ENCODE data around the gene CACNA1E.

The CACNA1E gene

GRCh38 chr1:181483285-181484195 is at the start of gene CACNA1E:
CACNA1E (plus strand) TSS chr1:181483517; CDS start chr1:181483745, 228 bp downstream.
- DNase-seq, result no peak

- DNase-seq, result no peak
Measured at GRCh38 chr1:181433931-181434330, 49.4 kb upstream of the CACNA1E start.

DNA sequence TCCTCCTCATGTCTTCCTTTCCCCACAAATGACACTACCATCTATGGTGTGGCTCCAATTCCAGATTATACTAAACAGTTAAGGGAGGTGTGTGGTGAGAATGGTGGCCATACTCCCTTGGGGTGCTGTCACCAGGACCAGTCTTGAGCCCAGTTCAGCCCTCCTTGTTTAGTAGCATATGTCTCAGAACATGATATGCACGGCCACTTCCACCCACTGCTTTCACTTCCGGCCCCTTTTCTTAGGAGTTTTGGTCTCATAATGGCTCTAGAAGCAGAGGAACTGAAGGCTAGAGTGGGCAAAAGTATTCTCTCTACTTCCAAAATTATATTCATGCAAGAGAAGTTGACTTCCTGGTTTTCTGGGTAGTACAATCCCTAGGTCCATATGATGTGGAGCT is 45.3 kb upstream of the CACNA1E start:
- no peak for DNase-seq

DNA sequence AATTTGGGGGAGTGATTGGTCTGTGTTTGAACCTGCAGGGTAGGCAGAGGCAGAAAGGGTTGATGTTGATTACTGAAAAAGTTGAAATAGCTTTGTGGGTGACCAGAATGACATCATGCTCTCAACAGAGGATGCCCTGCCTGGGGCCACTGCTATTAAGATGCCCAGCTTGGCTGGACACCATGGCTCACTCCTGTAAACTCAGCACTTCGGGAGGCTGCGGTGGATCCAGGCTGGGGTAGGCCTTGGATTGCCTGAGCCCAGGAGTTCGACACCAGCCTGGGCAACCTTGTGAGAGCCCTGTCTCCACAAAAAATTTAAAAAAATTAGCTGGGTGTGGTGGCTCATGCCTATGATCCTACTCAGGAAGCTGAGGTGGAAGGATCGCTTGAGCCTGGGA is 42.8 kb upstream of the CACNA1E start:
- DNase-seq, result no peak

GRCh38 chr1:181442181-181442525 is 41.2 kb upstream of the CACNA1E start:
- DNase-seq, result no peak

DNA sequence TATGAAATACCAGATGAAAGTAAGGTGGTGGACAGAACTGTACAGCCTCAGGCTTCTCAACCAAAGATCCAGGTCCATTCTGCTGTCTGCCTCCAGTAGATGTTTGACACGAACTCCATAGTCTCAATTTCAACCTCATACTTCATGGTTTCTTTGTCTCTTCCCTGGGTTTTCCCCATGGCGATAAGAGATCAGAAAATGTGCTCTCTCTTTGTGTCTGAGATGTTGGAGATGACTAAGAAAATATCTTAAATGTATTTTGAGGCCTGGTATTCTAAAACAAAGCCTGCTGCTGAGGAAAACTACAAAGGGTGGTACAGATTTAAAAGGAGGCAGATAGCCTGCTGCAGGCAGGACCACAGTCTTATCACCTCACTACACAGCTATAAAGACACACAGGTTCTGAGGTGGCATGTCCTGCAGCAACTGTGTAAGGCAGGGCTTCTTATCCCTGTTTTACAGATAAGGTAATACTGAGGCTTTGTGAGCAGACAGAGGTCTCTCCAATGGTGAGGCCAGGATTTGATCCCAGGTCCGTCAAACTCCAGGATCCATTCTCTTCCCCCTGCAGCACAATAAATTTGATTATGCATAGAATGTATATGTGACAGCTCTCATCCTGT is 40.0 kb upstream of the CACNA1E start:
- DNase-seq, result no peak

GRCh38 chr1:181445436-181445835 is 37.9 kb upstream of the CACNA1E start:
- DNase-seq, result no peak

- DNase-seq, result no peak
Measured at GRCh38 chr1:181448461-181448860, 34.9 kb upstream of the CACNA1E start.

GRCh38 chr1:181451661-181452230 is 31.6 kb upstream of the CACNA1E start:
- DNase-seq, result no peak

DNA sequence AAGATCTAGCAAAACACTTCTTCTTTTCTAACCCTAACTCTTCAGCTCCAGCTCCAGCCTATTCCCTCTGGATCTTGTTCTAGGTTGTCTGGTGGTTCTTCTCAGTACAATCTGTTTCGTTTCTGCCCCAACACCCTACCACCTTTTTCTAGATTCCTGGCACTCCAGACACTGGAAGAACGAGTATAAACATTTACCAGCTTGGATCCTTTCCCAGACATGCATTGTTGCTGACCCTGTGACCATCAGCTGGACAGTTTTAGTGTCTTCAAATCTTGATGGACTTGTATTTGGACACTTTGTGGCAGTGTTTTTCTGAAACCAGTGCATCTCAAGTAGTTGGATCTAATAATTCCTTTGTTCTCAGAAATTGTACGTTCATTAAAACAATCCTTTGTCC is 30.6 kb upstream of the CACNA1E start:
- no peak for DNase-seq

DNA sequence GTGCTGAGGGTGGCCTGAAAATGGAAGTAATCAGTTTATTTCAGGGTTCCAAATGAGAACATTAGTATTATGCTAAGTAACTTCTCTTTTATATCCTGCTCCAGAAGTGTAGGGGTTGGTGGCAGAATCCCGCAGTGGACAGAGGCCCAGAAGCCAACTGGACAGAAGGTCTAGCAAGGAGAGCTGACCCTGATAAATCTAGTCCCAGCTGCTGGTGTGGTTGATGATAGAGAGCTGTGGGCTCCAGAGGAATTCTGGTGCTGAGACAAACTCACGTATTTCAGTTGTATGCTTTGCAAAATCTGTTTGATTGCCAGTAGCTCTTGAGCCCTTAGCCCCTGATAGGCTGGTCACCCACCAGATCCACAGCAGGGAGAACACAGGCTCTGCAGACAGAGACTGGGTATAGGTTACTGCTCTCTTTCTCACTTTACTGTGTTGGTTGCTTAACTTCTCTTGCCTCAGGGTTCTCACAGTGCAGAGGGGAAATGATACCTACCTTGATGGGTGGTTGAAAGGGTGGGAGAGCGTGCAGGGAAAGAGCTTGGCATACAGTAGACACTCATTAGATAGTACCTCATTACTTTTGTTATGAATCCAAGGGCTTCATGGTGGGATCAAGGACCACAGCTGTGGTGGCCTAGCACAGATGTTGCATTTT is 29.6 kb upstream of the CACNA1E start:
- DNase-seq, result no peak

DNA sequence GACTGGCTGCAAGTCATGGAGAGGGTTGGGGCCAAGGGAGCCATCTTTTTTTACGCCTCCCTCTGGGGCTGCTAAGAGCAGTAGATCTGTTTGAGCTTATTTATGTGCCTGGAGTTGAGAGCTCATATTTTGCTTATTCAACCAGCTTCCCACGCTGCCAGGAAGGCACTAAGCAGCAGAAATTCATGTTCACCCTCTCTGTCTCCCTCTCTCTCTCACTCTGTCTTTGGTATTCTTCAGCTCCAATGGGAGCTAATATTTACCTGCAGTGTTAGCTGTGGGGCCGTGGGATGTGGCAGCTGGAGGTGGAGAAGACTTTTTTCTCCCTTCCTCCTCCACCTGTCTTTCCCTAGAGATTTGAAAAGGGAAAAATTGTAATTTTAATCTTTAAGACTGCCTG is 26.8 kb upstream of the CACNA1E start:
- DNase-seq, result no peak

GRCh38 chr1:181458419-181458818 is 24.9 kb upstream of the CACNA1E start:
- DNase-seq, result no peak

DNA sequence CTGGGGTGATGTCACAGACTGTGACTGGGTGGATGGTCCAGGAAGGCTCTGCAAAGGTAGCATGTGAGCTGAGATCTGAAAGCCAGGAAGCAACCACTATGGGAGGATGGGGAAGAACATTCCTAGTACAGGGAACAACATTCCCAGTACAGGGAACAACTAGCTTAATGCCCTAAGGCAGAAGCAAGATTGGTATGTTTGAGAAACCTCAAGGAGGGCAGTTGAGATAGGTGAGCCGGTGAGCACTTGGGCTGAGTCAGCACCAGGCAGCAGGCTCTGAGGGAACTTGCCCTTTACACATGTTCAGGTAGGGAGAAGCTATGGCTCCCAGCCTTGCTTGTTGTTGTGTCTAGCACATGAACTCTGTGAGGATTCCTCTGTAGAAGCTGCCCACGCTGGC is 24.2 kb upstream of the CACNA1E start:
- DNase-seq, result no peak

DNA sequence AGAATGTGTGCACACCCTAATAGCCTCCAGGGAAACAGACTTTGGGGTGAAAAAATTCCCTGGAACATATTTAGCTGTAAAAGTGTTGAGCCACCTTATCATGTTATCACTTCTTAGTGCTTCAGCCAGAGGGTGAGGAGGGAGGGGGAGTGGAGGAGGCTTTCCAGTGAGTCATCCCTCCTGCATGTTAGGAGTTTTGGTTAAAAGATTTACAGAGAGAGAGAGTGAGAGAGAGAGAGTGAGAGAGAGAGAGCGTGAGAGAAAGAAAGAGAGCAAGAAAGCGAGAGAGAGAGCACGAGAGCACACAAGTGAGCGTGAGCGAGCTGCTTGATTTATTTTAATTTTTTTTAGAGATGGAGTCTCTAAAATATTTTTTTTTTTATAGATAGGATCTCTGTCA is 13.5 kb upstream of the CACNA1E start:
- DNase-seq, result no peak

DNA sequence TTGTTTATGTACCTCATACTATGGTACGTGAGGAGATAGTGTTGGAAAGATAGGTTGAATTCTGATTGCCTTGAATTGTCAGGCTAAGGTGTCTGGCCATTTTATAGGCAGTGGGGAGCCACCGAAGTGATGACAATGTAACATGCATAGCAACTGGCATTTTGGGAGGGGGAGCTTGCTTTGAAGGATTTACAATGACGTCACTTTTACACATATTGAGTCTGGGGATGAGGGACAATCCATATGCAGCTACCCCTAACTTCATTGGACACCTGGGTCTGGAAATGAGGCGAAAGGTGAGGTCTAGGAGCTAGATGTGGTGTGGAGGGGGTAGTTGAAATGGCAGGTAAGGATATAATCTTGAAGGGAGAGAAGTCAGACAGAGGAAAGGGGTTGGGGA is 7.7 kb upstream of the CACNA1E start:
- no peak for DNase-seq

DNA sequence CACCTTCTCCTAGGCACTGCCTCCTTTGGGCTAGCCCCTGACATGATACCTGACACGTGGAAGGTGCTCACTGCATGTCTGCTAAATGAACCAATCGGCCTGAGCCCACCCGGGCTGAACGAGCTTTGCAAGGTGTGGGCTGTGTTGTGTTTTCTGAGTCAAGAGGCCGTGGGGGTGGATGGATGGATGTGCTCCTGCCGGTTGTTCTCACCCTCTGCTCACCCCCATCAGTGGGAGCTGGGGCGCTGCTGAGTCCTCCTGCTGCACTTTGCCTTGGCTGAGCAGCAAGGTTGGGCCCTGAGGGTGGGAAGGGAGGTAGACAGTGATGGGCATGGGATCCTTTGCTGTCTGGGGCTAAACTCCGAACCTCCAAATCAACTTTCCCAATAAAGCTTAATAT is 6.7 kb upstream of the CACNA1E start:
- DNase-seq, result no peak

DNA sequence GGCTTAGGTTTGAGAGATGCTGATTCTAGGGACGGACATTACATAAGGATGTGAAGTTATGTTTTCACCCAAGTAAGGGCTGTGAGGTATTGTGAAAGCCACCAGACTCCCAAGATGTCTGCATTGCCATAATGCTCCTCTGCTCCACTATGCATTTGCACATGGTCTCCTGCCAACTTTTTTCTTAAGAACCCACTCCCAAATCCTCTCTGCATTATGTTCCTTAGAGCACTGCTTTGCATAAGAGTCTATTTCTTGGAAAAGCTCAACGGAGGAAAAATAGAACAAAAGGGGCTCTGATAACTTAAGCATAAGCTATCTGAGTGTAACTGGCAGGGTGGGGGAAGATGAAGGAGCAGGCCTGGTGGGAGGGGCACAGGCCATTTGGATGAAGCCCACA is 5.0 kb upstream of the CACNA1E start:
- DNase-seq, result no peak

DNA sequence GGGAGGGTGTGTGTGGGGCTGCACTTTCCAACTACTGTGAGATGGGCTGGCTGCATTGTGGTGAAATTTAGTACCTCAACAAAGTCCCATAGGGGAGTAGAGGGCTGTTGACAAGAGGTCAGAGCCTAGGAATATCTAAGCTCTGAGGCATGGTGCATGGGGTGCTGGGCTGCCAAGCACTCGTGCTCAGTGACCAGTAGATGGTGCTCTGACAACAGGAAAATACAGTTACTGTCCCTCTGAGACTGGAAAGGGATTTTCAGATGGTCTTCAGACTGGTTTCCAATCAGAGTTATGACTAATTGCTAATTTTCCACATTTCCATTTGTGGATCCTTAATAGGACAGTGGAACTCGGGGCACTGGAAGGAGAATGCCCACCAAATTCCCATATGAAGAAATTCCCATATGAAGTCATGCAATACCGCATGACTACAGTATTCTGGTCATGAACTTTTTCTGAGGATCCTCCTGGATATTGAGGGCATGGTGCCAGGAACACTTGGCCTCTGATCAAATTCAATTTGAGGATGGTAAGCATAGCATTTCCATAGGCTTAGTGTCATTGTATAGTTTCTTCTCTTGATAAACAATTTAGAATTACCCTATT is 4.1 kb upstream of the CACNA1E start:
- DNase-seq, result peak; percentile 31

DNA sequence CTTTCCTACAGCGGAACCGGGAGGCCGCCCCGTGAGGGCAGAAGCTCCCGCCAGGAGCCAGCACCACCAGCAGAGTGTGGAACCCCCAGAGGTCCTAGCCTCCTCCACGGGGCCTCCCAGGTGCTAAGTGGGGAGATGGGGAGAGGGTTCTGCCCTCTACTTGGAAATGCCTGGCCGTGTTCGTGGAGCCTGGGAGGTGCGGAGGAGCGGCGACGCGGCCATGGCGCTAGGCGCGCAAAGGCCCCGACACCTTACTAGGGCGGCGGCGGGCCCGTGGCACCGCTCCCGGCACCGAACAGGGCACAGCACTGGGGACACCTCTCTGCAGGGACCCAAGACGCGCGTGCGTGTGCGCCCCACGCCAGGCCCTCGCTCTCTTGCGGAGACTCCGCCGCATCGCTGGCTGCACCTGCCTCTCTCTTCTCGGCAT is 1.3 kb upstream of the CACNA1E start:
- DNase-seq, result no peak

GRCh38 chr1:181482521-181483284 is 614 bp upstream of the CACNA1E start:
- DNase-seq, result peak; percentile 70

DNA sequence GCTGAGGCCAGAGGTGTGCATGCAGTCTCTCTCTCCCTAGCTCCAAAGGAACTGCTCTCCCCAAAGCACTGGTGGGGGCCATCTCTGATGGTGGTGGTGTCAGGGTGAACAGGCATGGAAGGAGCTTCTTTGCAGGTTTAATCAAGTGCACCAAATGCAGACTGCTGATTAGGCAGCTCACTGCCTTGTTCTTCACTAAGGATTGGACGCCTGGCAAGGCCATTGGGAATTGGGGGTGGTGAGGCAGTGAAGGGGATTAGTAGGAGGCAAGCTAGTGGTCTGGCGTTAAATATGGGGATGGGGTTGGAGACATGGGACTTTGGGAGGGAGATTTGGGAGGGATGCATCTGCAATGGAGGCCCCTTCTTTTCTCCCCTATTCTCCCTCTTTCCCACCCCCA is 1.5 kb downstream of the CACNA1E start:
- DNase-seq, result no peak

Measured in activated CD4-positive, alpha-beta T cell treated with anti-CD3 and anti-CD28 coated beads for 48 hours (primary cell).